M059J (cell line): Measurements from ENCODE around the gene MAP3K9. TPM values are rescaled to one million over a fixed set of nuclear protein-coding genes. Genes with fewer than 3 reads are reported as not detected.
A peak's percentile ranks its signal among the peaks of the same experiment; 100 is the strongest.

Source experiments
- DNase-seq: peaks from one replicate; pipeline ENCODE4 v3.0.0-alpha.2; 2012; ENCODE audit warnings: low read depth
- total RNA-seq: library from RNA; depleted of rRNA; stranded (reverse); fragments of >200 nt; shearing (Covaris generic); gene quantifications from 2 replicates; pipeline ENCODE4 v1.2.3, GENCODE V29; 2014; rRNA removed

The MAP3K9 gene
- total RNA-seq, 1 experiment from 2014 or later: 5.8 TPM

GRCh38 chr14:70699646-70700045 is 109.7 kb downstream of the MAP3K9 start:
- no peak for DNase-seq

- peak; percentile 63 for DNase-seq
Measured at GRCh38 chr14:70698288-70698687, 111.0 kb downstream of the MAP3K9 start.

- no peak for DNase-seq
Measured at GRCh38 chr14:70697701-70698100, 111.6 kb downstream of the MAP3K9 start.

- no peak for DNase-seq
Measured at GRCh38 chr14:70696026-70696425, 113.3 kb downstream of the MAP3K9 start.

GRCh38 chr14:70692210-70692609 is 117.1 kb downstream of the MAP3K9 start:
- DNase-seq: peak; percentile 25

- DNase-seq: no peak
Measured at GRCh38 chr14:70685474-70686197, 123.7 kb downstream of the MAP3K9 start.

GRCh38 chr14:70683983-70684382 is 125.3 kb downstream of the MAP3K9 start:
- no peak for DNase-seq

GRCh38 chr14:70680748-70681147 is 128.6 kb downstream of the MAP3K9 start:
- DNase-seq: no peak

- DNase-seq: no peak
Measured at GRCh38 chr14:70677341-70677740, 132.0 kb downstream of the MAP3K9 start.

Other genes starting within 250 kb of the MAP3K9 start
- gene MED6, start 208.9 kb downstream of the MAP3K9 start, total RNA-seq: 37.2 and 37.8 TPM in 2 replicates
- 0.07 and 1.3 TPM in 2 replicates for gene TTC9, start 167.6 kb downstream of the MAP3K9 start, total RNA-seq
- 20.7 and 28.7 TPM in 2 replicates for gene PCNX1, start 97.9 kb upstream of the MAP3K9 start, total RNA-seq